Hematopoietic multipotent progenitor cell treated with erythropoietin and hydrocortisone succinate and interleukin-3 and kit ligand, for 17 days (in vitro differentiated cells): ENCODE measurements around the gene OTUB2.
A peak's percentile ranks its signal among the peaks of the same experiment; 100 is the strongest.

ENCODE experiments used
- DNase-seq: peaks from one replicate; pipeline ENCODE4 v3.0.0-alpha.2; 2015; ENCODE audit warnings: low spot score

OTUB2 gene

GRCh38 chr14:93997082-93997481 is 29.1 kb upstream of the OTUB2 start, which contains the start of gene CCDC197:
TSS of gene CCDC197 (plus strand) at chr14:93997301. CDS start at chr14:93998132, 831 bp downstream.
- no peak for DNase-seq

- no peak for DNase-seq
Measured at GRCh38 chr14:93997916-93998870, 27.9 kb upstream of the OTUB2 start.

GRCh38 chr14:93998871-93999403 is 27.2 kb upstream of the OTUB2 start:
- no peak for DNase-seq

GRCh38 chr14:93999573-93999972 is 26.6 kb upstream of the OTUB2 start:
- DNase-seq, result no peak

GRCh38 chr14:94000267-94000666 is 25.9 kb upstream of the OTUB2 start:
- DNase-seq, result no peak

- no peak for DNase-seq
Measured at GRCh38 chr14:94001016-94001415, 25.1 kb upstream of the OTUB2 start.

GRCh38 chr14:94001501-94002396 is 24.4 kb upstream of the OTUB2 start:
- peak; percentile 49 for DNase-seq

- no peak for DNase-seq
Measured at GRCh38 chr14:94003397-94003796, 22.7 kb upstream of the OTUB2 start.

- DNase-seq, result no peak
Measured at GRCh38 chr14:94004015-94004414, 22.1 kb upstream of the OTUB2 start.

- DNase-seq, result no peak
Measured at GRCh38 chr14:94005324-94006073, 20.6 kb upstream of the OTUB2 start.

- DNase-seq, result no peak
Measured at GRCh38 chr14:94008234-94008633, 17.9 kb upstream of the OTUB2 start.

GRCh38 chr14:94009767-94010166 is 16.4 kb upstream of the OTUB2 start:
- DNase-seq, result no peak

GRCh38 chr14:94010625-94011024 is 15.5 kb upstream of the OTUB2 start:
- no peak for DNase-seq

GRCh38 chr14:94011795-94012194 is 14.3 kb upstream of the OTUB2 start:
- DNase-seq, result no peak

GRCh38 chr14:94014382-94014781 is 11.8 kb upstream of the OTUB2 start:
- DNase-seq, result no peak

- DNase-seq, result no peak
Measured at GRCh38 chr14:94015223-94015622, 10.9 kb upstream of the OTUB2 start.

GRCh38 chr14:94016446-94016976 is 9.6 kb upstream of the OTUB2 start:
- no peak for DNase-seq

GRCh38 chr14:94018308-94018707 is 7.8 kb upstream of the OTUB2 start:
- no peak for DNase-seq

GRCh38 chr14:94019329-94019728 is 6.8 kb upstream of the OTUB2 start:
- DNase-seq, result no peak

- no peak for DNase-seq
Measured at GRCh38 chr14:94020267-94020666, 5.9 kb upstream of the OTUB2 start.

GRCh38 chr14:94021001-94021400 is 5.1 kb upstream of the OTUB2 start:
- no peak for DNase-seq
